Hepatic stellate cell (primary cell): Measurements from ENCODE around the gene C1orf210.

ENCODE experiments used
- DNase-seq: peaks from one replicate; pipeline ENCODE4 v3.0.0; 2011; ENCODE audit warnings: low spot score

Gene C1orf210

DNA sequence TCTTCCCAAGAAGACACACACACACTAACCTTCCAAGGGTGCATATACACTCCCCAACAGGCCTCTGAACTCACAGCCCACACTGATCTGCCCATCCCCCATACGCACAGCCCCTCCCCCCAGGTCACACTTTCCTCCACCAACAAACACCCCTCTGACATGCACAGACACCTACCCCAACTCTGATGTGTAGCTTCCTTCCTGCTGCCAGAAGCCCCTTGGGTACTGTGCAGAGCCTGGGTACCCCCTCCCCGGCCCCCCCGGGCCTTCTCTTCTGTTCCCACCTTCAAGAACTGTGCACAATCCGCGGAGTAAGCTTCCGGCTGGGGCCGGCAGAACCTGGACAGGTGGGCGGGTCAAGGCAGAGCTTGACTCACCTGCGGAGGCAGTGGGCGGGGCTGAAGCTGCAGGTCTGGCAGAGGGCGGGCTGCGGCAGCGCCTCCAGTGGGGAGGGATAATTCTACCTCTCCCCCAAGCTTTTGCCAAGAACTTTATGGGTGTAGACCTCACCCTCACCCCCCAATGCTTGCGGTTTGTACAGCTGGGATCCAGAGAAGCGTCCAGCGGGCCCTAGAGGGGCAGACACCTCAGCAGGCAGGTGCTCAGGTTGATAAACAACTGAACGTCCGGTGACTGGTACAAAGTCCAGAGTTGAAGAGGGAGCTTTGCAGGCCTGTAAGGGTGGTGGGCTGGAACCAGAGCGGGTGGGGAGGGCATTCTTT, at the start of gene C1orf210:
C1orf210 (minus strand) TSS at position 313 of the 722 bp plus-strand sequence. CDS start 2,311 bp downstream, outside the sequence.
- no peak for DNase-seq

DNA sequence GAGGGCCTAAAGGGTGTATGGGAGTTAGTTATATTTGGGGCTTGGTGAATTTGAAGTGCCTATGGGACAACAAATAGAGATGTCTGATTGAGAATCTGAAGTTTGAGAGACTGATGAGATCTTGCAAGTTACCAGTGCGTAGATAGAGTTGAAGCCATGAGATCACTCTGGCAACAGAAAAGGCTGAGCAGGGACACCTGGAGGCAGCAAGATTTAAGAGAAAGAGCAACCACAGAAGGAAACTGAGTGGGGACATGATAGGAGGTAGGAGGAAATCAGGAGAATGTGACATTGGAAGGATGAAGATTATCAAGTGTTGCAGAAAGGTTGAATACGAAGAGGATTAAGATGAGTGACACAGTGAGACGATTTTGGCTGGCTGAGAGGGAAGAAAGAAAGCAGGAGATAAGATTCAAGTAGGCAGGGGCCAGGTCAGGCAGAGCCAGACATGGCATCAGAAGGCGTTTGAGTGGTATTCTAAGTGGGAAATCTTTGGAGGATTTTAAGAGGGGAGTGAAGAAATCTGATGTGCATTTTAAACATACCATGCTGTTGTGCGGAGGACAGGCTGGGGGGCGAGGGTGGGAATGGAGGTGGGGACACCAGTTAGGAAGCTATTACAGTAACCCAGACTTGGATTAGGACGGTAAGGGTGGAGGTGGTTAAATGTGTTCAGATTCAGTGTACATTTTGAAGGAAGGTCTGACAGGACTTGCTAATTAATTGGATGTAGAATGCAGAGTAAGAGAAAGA, 49.2 kb upstream of the C1orf210 start:
- DNase-seq: no peak

- no peak for DNase-seq
These were observed 46.3 kb upstream of the C1orf210 start for GRCh38 chr1:43331688-43332087.

- DNase-seq: peak; percentile 94
These were observed 44.8 kb upstream of the C1orf210 start for GRCh38 chr1:43329995-43330751.

DNA sequence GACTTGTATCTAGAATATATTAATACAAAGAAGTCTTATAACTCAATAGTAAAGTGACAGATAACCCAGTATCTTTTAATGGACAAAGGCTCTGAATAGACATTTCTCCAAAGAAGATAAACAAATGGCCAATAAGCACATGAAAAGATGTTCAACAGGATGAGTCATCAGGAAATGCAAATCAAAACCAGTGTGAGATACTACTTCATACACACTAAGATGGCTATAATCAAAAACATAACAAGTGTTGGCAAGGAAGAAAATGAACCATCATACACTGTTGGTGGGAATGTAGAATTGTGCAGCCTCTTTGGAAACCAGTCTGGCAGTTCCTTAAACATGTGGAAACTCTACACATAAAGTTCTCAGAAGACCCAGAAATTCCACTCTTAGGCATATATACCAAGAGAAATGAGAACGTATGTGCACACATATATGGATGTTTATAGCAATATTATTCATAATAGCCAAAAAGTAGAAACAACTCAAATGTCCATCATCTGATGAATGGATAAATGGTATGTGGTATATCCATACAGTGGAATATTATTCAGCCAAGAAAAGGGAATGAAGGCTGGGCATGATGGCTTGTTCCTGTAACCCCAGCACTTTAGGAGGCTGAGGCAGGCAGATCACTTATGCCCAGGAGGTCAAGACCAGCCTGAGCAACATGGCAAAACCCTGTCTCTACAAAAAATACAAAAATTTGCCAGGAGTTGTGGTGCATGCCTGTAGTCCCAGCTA, 42.3 kb upstream of the C1orf210 start:
- no peak for DNase-seq

DNA sequence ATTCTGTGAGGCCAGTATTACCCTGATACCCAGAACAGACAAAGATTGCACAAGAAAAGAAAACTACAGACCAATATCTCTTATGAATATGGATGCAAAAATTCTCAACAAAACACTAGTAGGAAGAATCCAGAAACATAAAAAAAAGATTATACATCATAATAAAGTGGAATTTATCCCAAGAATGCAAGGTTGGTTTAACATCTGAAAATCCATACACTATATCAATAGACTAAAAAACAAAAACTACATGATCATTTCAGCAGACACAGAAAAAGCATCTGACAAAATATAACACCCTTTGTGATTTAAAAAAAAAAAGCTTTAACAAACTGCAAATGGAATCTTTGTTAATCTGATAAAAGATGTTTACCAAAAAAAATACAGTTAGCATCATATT, 40.0 kb upstream of the C1orf210 start:
- no peak for DNase-seq

DNA sequence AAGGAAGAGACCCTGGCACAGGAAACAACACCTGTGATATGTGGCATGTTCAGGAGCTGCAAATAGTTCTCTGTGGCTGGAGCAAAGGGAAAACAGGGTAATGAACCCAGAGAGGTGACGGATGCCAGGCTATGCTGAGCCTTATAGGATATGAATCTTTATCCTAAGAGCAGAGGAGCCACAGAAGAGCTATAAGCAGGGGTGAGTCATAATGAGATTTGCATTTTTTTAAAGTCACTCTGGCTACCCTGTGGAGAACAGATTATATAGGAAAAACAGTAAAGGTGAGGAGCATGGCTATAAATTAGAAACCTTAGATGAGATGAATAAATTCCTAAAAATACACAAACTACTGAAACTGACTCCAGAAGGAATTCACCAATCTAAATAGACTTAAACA, 39.4 kb upstream of the C1orf210 start:
- no peak for DNase-seq

DNA sequence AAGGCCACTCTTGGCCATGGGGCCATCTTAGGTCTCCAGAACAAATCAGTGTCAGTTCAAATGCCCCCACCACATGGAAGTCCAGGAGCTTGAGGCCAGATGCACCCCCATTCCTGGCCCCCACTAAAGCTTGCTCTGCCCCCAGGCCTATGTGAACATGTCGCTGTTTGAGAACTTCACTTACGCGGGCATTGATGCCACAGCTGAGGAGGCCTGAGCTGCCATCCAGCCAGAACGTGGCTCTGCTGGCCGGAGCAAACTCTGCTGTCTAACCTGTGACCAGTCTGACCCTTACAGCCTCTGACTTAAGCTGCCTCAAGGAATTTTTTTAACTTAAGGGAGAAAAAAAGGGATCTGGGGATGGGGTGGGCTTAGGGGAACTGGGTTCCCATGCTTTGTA, 37.1 kb upstream of the C1orf210 start:
- DNase-seq: no peak

DNA sequence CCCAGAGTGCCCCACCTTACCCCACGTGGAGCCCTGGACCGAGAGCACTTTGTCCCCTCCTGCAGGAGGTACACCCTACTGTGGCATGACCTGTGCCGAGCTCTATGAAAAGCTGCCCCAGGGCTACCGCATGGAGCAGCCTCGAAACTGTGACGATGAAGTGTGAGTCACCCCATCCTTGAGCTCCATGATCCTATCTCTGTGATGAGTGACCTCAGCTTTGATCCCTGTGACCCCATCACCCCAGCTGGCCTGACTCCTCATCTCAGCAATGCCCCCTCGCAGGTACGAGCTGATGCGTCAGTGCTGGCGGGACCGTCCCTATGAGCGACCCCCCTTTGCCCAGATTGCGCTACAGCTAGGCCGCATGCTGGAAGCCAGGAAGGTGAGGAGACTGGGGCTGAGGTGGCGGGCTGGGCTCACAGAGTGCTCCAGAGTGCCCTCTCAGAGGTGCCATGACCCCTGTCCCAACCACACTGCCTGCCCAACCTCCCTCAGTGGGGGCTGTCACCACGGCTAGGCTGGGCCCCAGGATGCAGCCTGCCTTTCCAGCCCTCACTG, 36.0 kb upstream of the C1orf210 start:
- no peak for DNase-seq

- no peak for DNase-seq
These were observed 34.4 kb upstream of the C1orf210 start for GRCh38 chr1:43319766-43320165.

DNA sequence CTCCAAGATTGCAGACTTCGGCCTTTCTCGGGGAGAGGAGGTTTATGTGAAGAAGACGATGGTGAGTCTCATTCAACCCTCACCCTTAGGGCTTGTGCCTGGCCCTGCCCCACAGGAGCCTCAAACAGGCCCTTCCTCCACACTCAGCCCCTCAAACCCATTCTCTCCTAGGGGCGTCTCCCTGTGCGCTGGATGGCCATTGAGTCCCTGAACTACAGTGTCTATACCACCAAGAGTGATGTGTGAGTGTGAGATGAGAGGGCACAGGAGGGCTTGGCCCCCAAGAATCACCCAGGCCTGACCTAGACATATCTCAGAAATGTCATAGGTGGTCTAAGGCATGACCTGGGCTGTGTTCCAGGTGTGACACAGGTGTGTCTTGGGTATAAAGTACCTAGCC, 33.9 kb upstream of the C1orf210 start:
- no peak for DNase-seq

DNA sequence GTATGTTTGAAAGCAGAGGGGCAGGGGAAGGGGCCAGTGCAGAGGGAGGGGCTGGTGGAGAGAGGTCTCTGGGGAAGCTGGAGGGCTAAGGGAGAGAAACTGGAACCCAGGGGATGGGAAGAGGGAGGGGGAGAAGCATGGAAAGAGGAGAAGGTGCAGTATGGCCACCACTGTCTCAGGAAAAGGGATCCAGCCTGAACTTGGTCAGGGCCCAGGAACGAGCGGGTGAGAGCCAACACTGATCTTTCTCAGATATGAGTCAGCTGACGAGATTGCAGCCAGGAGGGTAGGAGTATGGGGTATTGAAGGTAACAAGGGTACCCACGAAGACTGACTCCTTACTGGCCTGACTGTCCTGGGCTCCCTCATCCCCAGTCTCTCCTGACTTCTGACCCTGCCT, 33.5 kb upstream of the C1orf210 start:
- no peak for DNase-seq

GRCh38 chr1:43317817-43318471, 32.6 kb upstream of the C1orf210 start:
- no peak for DNase-seq

GRCh38 chr1:43316738-43317520, 31.5 kb upstream of the C1orf210 start:
- DNase-seq: no peak

- DNase-seq: no peak
These were observed 30.8 kb upstream of the C1orf210 start for GRCh38 chr1:43315963-43316737.

- DNase-seq: no peak
These were observed 30.1 kb upstream of the C1orf210 start for GRCh38 chr1:43315481-43315880.

- DNase-seq: no peak
These were observed 28.9 kb upstream of the C1orf210 start for GRCh38 chr1:43314233-43314632.

DNA sequence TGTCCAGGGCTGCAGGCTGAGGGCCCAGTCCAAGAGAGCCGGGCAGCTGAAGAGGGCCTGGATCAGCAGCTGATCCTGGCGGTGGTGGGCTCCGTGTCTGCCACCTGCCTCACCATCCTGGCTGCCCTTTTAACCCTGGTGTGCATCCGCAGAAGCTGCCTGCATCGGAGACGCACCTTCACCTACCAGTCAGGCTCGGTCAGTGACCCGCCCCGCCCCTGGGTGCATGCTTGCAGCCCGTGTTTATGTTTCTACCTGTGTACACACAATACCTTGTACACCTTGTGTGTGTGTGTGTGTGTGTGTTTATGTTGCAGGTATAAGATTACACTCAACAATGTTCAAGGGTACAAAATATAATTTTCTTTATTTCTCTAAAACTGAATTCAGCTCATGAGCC, 28.4 kb upstream of the C1orf210 start:
- no peak for DNase-seq

GRCh38 chr1:43312663-43313515, 27.5 kb upstream of the C1orf210 start:
- no peak for DNase-seq
